Stimulated activated CD8-positive, alpha-beta memory T cell treated with anti-CD3 and anti-CD28 coated beads, Interleukin-7, amount 100 ng/mL, for 48 hours (primary cell): ENCODE results near the gene PPP3R2.

Experiments used
- DNase-seq, 2 donors: peaks; one replicate each; pipeline ENCODE4 v3.0.0-alpha.2; 2020; ENCODE audit warnings: low read depth in 1 of 2; ENCODE audit errors: extremely low read depth in 1 of 2

Gene PPP3R2, protein sequence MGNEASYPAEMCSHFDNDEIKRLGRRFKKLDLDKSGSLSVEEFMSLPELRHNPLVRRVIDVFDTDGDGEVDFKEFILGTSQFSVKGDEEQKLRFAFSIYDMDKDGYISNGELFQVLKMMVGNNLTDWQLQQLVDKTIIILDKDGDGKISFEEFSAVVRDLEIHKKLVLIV

DNA sequence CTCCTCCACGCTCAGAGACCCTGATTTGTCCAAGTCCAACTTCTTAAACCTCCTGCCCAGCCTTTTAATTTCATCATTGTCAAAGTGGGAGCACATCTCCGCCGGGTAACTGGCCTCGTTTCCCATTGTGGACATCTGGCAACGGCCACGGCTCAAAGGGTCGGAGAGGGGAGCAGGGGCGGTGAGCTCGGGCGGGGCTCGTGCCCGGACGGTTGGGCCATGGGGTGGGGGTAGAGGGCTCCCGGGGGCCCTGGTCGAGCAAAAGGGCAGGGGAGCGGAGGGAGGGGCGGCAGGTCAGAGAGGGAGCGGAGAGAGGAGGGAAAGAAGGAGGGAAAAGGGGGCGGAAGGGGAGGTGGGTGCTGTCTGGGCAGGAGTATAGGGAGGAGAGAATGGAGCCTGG is at the start of gene PPP3R2:
Gene PPP3R2, minus strand, starts transcription at position 174 of the 400 bp plus-strand sequence. Its CDS starts 48 bp downstream, at position 126.
- no peak for DNase-seq

DNA sequence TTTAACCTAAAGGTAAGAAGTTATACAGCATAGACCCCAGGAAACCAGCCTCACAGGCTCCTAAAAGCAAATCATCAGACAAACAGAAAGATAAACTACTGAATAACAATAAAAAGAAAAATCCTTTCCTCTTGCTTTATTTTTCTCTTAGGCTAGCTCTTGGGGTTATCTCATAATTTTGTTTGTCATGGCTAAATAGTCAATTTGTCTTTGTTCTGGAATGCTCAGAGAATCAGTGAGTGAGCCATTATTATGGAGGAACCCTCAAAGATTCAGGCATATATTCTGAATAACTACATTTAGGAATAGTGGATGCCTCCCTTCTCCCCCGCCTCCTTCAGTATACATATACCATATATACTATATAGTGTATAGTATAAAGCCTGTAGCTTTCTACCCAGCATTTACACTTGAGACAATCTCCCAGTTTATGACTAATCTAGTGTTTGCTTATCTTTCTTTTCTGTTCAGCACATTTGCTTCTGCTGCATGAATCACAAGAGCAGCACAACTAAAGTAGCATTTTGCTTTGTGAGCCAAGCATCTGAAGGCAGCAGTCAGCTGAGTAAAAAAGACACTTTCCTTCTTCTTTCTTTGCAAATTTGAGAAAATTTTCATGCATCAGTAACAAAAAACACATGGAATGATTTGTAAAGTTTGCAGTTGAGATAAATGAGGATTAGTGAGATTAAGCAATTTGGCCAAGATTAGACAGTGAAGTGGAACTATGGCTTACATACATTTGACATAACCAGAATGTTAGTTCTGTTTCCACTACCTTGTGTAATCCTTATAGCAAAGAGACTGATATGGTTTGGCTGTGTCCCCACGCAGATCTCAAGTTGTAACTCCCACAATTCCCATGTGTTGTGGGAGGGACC is 45.3 kb upstream of the PPP3R2 start:
- no peak for DNase-seq

GRCh38 chr9:101639311-101639710 is 44.5 kb upstream of the PPP3R2 start:
- no peak for DNase-seq

DNA sequence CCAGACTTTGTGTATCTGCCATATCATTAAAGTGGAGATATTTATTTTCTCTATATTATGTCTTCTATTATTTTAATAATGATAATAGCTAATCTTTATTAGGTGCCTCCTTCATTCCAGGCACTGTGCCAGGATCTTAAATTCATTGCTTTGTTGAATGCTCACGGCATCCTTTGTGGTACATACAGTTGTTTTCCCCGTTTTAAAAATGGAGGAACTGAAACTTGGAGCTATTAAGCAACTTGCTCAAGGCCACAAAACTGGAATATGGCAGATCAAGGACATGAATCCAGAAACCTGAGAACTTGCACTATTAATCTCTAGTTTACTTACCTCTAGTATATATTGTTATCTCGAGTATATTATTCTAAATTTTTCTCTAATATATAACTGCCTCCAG is 41.5 kb upstream of the PPP3R2 start:
- DNase-seq, result no peak

DNA sequence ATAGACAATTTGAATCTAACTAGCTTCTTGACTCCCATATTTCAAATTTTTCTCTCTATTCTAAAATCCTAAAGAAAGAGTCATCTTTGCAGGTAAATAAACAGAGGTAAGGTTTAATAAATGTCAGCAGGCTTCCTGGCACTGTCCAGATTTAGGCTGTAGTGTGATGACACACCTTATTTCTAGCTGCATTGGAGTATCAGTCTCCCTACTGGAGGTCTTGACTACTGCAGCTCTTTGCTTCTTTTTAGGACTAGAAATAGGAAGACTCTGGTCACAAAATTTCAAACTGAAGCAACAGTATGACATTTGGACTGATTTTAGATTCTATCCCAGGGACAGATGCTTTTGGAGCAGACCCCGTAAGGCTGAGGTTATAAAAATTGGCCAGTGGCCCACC is 40.7 kb upstream of the PPP3R2 start:
- no peak for DNase-seq

DNA sequence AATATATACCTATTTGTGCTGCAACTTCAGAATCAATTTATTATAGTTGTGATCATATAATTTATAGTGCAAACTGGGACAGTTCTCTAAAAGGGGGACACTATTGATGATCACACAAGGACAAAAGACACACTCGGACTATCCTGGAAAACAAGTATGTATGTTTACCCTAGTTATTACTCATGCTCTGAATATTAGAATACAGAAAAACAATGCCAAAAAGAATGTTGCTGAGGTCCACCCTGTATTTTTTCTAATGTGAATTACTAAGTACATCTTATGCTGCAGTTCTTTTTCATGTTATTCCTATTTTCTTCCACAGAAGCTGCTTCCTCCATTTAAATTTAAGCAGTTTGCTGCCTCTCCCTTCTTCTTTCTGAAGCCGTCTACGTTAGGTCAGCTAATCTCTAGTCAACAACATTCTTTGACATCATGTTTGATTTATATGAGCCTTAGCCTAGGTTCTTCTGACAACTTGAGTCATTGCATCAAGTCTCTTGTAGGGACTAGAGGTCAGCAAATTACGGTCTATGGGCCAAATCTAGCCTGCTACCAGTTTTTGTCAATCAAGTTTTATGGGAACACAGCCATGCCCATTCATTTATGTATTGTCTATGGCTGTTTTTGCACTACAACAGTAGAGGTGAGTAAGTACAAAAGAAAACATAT is 40.1 kb upstream of the PPP3R2 start:
- DNase-seq, result no peak

GRCh38 chr9:101632611-101633010 is 37.8 kb upstream of the PPP3R2 start:
- no peak for DNase-seq

GRCh38 chr9:101631892-101632291 is 37.1 kb upstream of the PPP3R2 start:
- no peak for DNase-seq

DNA sequence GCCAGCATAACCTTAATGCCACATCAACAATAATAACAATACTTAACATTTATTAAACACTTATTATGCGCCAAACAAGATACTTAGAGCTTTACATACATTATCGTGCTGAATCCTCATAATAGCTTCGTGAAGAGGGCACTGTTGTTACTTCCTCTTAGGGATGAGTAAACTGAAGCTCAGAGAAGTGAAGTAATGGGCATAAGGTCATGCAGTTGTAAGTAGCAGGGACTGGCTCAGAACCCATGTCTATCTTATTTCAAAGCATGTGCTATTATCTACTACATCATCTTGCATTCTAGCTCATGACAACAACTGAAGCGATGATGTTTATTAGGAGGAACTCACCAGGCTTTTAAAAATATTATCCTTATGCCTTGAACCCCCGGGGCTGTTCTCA is 34.9 kb upstream of the PPP3R2 start:
- no peak for DNase-seq

GRCh38 chr9:101628173-101628572 is 33.4 kb upstream of the PPP3R2 start:
- no peak for DNase-seq

- no peak for DNase-seq
These were observed 31.5 kb upstream of the PPP3R2 start for GRCh38 chr9:101626295-101626694.

DNA sequence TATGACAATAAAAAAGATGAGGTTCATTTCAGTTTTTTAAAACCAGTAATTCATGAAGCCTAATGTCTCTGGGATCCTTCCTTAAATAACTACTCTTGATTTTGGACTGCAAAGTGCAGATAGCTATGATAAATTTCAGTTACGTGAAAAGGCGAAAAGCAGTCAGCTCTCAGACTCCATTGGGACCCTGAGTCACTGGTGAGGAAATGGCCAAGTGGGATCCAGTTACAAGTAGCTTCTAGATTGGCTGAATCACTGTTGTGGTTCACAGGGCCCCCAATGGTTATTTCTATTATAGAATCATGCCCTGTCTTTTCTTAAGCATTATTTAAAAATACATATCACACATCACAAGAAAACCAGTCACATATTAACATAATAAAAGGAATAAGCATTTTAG is 31.1 kb upstream of the PPP3R2 start:
- DNase-seq, result no peak

- DNase-seq, result no peak
These were observed 25.7 kb upstream of the PPP3R2 start for GRCh38 chr9:101620452-101620851.

- no peak for DNase-seq
These were observed 23.9 kb upstream of the PPP3R2 start for GRCh38 chr9:101618698-101619097.

GRCh38 chr9:101605547-101605946 is 10.8 kb upstream of the PPP3R2 start:
- no peak for DNase-seq

DNA sequence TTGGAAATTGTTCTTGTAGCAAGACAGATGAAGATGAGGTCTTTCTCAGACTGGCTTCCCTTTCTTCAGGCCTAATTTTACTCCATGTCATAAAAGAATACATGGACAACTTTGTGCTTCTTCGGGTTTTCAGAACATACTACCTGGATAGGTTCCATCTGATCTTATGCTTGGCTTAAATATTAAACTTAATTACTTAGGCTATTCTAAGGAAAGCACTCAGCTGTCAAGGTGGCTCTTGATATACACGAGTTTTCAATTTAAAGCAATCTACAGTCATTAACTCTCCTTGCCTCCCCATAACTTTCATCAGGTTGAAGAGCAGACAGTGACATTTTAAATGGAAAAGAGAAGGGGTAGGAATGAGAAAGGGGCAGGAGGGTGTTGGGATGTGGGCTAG is 9.5 kb upstream of the PPP3R2 start:
- no peak for DNase-seq

DNA sequence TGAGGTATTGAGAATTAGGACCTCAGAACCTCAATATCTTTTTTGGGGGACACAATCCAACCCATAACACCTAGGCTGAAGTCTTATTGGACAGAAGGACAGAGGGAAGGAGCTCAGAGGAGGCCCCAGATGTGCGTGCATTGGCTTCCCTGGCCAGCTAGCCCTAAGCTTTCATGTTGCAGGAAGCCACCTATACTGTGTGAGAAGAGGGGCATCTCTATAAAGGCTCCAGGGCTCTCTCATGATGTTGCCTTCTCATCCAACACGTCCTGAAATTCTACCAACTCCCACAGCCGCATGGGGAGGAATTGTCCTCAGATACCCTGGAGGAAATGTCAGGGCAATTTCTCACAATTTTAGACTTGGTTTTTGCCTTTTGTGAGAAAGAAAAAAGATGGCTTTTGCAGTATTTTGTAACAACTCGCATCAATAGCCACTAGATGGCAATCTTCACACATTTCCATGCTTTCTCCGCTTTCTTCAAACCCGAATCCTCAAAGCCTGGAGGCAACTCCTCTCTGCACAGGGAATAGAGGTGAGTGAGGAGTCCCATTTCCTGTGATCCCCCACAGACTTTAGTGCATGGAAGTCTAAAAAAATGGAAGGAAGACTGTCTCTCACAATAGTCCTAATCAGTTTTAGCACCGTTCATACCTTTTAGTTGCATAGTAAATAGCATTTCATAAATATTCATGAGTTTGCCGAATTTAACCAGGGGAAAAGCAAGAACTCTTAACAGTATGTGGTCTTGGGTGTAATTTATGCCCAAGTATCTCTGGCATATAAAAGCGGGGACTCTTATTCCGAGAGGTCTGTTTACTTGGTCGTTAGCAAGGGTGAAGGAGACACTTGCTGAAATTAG is 7.4 kb upstream of the PPP3R2 start:
- DNase-seq, result no peak

- no peak for DNase-seq
These were observed 1.4 kb downstream of the PPP3R2 start for GRCh38 chr9:101593345-101593744.

DNA sequence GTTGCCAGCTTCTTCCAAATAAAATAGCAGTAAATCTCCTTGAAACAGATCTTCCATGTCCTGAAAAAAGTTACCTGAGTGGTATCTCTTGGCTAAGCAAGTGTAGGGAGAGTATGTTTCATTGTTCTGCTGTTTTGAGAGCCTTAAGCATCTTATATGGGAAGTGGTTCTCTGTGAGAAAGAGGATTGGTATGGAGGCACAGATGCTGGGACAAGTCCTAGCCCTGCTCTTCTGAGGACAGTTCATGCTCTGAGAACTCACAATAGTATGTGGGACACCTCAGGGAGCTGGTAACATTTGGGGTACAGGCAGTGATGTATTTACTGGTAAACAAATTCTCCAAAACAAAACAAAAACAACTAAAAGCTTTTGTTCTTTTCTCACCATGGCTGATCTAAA is 2.0 kb downstream of the PPP3R2 start:
- DNase-seq, result no peak

GRCh38 chr9:101591787-101592446 is 2.9 kb downstream of the PPP3R2 start:
- DNase-seq, result no peak
